COLO668 (cell line): ENCODE results near the gene RUNDC3A.
"Not testable (repeated sequence)": the region's sequence is repeated elsewhere in the genome, so short reads cannot be mapped to it uniquely, and the experiment has no call there.

ENCODE experiments used
- DNase-seq: peaks from one replicate; lab custom pipeline; 2025; ENCODE audit not compliant: unreplicated experiment; lab: John Stamatoyannopoulos, UW

Gene RUNDC3A

GRCh38 chr17:44318077-44318892 is 9.9 kb downstream of the RUNDC3A start:
- no peak for DNase-seq

GRCh38 chr17:44320066-44320465 is 11.7 kb downstream of the RUNDC3A start:
- DNase-seq, result no peak

- DNase-seq, result no peak
These were observed 13.1 kb downstream of the RUNDC3A start for GRCh38 chr17:44321246-44322120.

GRCh38 chr17:44322236-44322895 is 14.0 kb downstream of the RUNDC3A start:
- no peak for DNase-seq

GRCh38 chr17:44323359-44324091 is 15.1 kb downstream of the RUNDC3A start:
- no peak for DNase-seq

- DNase-seq, result peak; percentile 39
These were observed 15.7 kb downstream of the RUNDC3A start for GRCh38 chr17:44324092-44324570.

GRCh38 chr17:44324571-44325275 is 16.3 kb downstream of the RUNDC3A start, which contains the start of gene SLC25A39:
SLC25A39 (minus strand) TSS chr17:44324823; CDS start chr17:44323562, 1,261 bp downstream.
- DNase-seq, result peak; percentile 93

GRCh38 chr17:44326861-44327444 is 18.6 kb downstream of the RUNDC3A start:
- DNase-seq, result peak; percentile 91

- DNase-seq, result no peak
These were observed 19.5 kb downstream of the RUNDC3A start for GRCh38 chr17:44327715-44328449.

GRCh38 chr17:44329516-44329915 is 21.1 kb downstream of the RUNDC3A start:
- not testable (repeated sequence) for DNase-seq

GRCh38 chr17:44330263-44330662 is 21.9 kb downstream of the RUNDC3A start:
- not testable (repeated sequence) for DNase-seq

- DNase-seq, result peak; percentile 62
These were observed 22.9 kb downstream of the RUNDC3A start for GRCh38 chr17:44331249-44331760.

GRCh38 chr17:44333371-44333770 is 25.0 kb downstream of the RUNDC3A start:
- DNase-seq, result no peak

GRCh38 chr17:44334315-44334714 is 25.9 kb downstream of the RUNDC3A start:
- DNase-seq, result no peak

- no peak for DNase-seq
These were observed 26.3 kb downstream of the RUNDC3A start for GRCh38 chr17:44334727-44335126.

- DNase-seq, result no peak
These were observed 27.2 kb downstream of the RUNDC3A start for GRCh38 chr17:44335564-44335963.

- no peak for DNase-seq
These were observed 27.6 kb downstream of the RUNDC3A start for GRCh38 chr17:44335968-44336367.

- peak; percentile 1 for DNase-seq
These were observed 30.3 kb downstream of the RUNDC3A start for GRCh38 chr17:44338702-44339101.
